ENCODE measurements around the gene CYTH1. TPM values are rescaled to one million over a fixed set of nuclear protein-coding genes. Genes with fewer than 3 reads are reported as not detected.
A peak's percentile ranks its signal among the peaks of the same experiment; 100 is the strongest.

Gene CYTH1
- polyA plus RNA-seq, 2 of the 4 experiments (the other 2 are of a cell fraction) = 38.5 to 46.2 TPM

DNA sequence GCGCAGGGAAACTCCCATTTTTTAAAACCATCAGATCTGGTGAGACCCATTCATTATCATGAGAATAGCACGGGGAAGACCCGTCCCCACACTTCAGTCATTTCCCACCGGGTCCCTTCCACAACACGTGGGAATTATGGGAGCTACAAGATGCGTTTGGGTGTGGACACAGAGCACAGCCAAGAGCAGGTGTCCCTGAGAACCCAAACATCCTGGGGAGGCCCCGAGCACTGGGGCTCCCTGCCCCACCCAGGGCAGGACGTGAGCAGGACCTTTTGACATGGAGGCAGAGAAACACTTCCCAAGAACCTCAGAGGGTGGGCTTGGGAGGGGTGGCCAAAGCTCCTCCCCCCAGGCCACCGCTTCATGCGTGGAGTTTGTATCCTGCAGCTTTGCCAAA is 115.0 kb downstream of the CYTH1 start:
- ATAC-seq = no peak
- POLR2A ChIA-PET = no interaction called here
- peak overlapping the region in 1 of 2 experiments; percentile 71; a peak in 3 of 6 replicates for H3K27ac ChIP-seq
- FAIRE-seq = no peak
- TF ChIP-seq, protein P1, sequence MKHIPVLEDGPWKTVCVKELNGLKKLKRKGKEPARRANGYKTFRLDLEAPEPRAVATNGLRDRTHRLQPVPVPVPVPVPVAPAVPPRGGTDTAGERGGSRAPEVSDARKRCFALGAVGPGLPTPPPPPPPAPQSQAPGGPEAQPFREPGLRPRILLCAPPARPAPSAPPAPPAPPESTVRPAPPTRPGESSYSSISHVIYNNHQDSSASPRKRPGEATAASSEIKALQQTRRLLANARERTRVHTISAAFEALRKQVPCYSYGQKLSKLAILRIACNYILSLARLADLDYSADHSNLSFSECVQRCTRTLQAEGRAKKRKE (CRISPR knock-in tag; IDR thresholded peaks at IDR 0.05; ENCODE audit: low read depth) = no peak
- TF ChIP-seq SREBF2 (IDR thresholded peaks at IDR 0.05) (no peak), POLR2A (IDR thresholded peaks at IDR 0.05; ENCODE audit: low read length) (no peak), FOXS1 (CRISPR knock-in tag; IDR thresholded peaks at IDR 0.05) (no peak), MAFK (IDR thresholded peaks at IDR 0.05; ENCODE audit: partially characterized antibody) (no peak), SMC3 (IDR thresholded peaks at IDR 0.05) (no peak)
- no peaks in the 10 kb centered on the region for H3K9me3 ChIP-seq
- no peak for DNase-seq (ENCODE audit: low read depth in 1 of 2, low spot score in 1 of 2)
- CTCF ChIA-PET = interaction anchor here (0.8 to 6.1 kb wide), 3 partner anchors 10 to 26 kb away, joined by 3 to 45 read pairs (median 3); no protein-coding TSS in a partner anchor
- WGBS (ENCODE audit: missing lambda C conversion rate) = 83% methylated on average over 10 of the region's 10 CpGs
- H3K4me1 ChIP-seq = peaks cover 12% of the 10 kb centered on the region
- no peak overlapping the region for H3K4me3 ChIP-seq
- H3K4me2 ChIP-seq = no peak overlapping the region

DNA sequence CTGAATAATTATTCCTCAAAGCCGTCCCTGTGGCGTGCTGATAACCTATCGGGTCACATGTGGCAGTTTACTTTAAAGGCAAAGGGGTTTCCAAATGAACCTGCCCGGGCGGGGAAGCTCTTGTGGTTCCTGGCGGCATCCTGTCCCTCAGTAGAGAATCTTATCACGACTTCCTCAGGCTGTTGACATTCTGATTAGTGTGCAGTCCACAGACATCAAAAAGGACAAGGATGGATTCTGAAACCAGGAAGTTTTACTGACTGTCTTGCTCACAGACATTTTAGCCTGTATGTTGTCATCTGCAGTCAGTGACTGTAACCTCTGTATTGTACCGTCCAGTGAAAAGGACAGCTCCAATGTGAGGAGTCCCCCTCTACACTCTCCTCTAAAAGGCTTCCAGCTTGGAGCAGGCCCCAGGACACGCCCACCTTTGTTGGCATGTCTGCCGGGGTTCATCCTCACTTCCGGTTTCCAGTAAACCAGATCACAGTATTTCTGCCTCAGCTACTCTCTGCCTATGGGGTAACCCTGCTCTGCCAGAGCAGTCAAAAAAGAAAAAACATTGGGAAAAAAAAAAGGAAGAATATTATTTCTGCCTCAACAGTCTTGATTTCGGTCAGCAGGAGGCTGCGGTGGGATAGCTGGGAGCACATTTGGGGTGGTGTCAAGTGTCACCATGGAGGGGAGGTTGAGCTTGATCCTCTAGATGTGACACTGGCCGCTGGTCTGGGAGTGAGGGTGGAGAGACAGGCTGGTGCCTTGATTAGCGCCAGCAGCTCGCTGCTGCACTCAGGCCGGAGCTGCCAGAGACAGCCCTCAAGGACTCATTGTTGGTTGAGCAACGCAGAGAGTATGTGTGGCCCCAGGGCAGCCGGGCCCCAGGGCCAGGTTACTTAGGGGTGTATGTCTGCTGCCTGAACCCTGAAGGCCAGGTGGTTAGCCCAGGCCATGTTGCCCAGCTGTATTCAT is 115.8 kb downstream of the CYTH1 start:
- no peak overlapping the region for H3K4me2 ChIP-seq
- CTCF ChIA-PET = interaction anchor here (0.7 to 6.1 kb wide), 9 partner anchors 11 to 169 kb away, joined by 3 to 45 read pairs (median 4); no protein-coding TSS in a partner anchor

More for the DNA sequence above, 115.8 kb downstream of the CYTH1 start:
- H3K9me3 ChIP-seq = no peaks in the 10 kb centered on the region
- ATAC-seq (no peak; a peak in 1 of 6 replicates), FAIRE-seq (no peak), DNase-seq (ENCODE audit: low read depth in 1 of 2, low spot score in 1 of 2) (no peak)
- H3K4me3 ChIP-seq = no peak overlapping the region
- peaks cover 19% of the 10 kb centered on the region for H3K4me1 ChIP-seq
- TF ChIP-seq, protein P2, sequence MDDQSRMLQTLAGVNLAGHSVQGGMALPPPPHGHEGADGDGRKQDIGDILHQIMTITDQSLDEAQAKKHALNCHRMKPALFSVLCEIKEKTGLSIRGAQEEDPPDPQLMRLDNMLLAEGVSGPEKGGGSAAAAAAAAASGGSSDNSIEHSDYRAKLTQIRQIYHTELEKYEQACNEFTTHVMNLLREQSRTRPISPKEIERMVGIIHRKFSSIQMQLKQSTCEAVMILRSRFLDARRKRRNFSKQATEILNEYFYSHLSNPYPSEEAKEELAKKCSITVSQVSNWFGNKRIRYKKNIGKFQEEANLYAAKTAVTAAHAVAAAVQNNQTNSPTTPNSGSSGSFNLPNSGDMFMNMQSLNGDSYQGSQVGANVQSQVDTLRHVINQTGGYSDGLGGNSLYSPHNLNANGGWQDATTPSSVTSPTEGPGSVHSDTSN (IDR thresholded peaks at IDR 0.05) = no peak
- TF ChIP-seq NFE2L2 (conservative IDR thresholded peaks at IDR 0.05; ENCODE audit: low read length) (no peak), SREBF2 (IDR thresholded peaks at IDR 0.05) (no peak), ZSCAN20 (CRISPR knock-in tag; IDR thresholded peaks at IDR 0.05) (no peak), KDM5A (IDR thresholded peaks at IDR 0.05) (no peak), ZNF302 (CRISPR knock-in tag; IDR thresholded peaks at IDR 0.05) (no peak), CEBPB (IDR thresholded peaks at IDR 0.05) (no peak), RAD21 (conservative IDR thresholded peaks at IDR 0.05 in 1 of 2, IDR thresholded peaks at IDR 0.05 in 1 of 2) (no peak), BHLHE40 (IDR thresholded peaks at IDR 0.05; ENCODE audit: low read depth, low read length) (no peak), ZFP36 (IDR thresholded peaks at IDR 0.05; ENCODE audit: borderline replicate concordance, partially characterized antibody) (no peak), SMC3 (IDR thresholded peaks at IDR 0.05) (no peak), RCOR1 (IDR thresholded peaks at IDR 0.05; ENCODE audit: low read depth, low read length) (no peak), TFCP2L1 (CRISPR knock-in tag; IDR thresholded peaks at IDR 0.05) (no peak), POLR2A (IDR thresholded peaks at IDR 0.05; ENCODE audit: low read length) (no peak), HOXA7 (CRISPR knock-in tag; IDR thresholded peaks at IDR 0.05) (no peak), HOXB13 (CRISPR knock-in tag; IDR thresholded peaks at IDR 0.05; ENCODE audit: low read depth) (no peak), HDAC2 (IDR thresholded peaks at IDR 0.05) (no peak)
- TF ChIP-seq, protein P3, sequence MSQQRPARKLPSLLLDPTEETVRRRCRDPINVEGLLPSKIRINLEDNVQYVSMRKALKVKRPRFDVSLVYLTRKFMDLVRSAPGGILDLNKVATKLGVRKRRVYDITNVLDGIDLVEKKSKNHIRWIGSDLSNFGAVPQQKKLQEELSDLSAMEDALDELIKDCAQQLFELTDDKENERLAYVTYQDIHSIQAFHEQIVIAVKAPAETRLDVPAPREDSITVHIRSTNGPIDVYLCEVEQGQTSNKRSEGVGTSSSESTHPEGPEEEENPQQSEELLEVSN (IDR thresholded peaks at IDR 0.05; ENCODE audit: borderline replicate concordance, low read depth) = no peak
- TF ChIP-seq, protein P1 (CRISPR knock-in tag; IDR thresholded peaks at IDR 0.05; ENCODE audit: low read depth) = no peak
- TF ChIP-seq, protein P4, sequence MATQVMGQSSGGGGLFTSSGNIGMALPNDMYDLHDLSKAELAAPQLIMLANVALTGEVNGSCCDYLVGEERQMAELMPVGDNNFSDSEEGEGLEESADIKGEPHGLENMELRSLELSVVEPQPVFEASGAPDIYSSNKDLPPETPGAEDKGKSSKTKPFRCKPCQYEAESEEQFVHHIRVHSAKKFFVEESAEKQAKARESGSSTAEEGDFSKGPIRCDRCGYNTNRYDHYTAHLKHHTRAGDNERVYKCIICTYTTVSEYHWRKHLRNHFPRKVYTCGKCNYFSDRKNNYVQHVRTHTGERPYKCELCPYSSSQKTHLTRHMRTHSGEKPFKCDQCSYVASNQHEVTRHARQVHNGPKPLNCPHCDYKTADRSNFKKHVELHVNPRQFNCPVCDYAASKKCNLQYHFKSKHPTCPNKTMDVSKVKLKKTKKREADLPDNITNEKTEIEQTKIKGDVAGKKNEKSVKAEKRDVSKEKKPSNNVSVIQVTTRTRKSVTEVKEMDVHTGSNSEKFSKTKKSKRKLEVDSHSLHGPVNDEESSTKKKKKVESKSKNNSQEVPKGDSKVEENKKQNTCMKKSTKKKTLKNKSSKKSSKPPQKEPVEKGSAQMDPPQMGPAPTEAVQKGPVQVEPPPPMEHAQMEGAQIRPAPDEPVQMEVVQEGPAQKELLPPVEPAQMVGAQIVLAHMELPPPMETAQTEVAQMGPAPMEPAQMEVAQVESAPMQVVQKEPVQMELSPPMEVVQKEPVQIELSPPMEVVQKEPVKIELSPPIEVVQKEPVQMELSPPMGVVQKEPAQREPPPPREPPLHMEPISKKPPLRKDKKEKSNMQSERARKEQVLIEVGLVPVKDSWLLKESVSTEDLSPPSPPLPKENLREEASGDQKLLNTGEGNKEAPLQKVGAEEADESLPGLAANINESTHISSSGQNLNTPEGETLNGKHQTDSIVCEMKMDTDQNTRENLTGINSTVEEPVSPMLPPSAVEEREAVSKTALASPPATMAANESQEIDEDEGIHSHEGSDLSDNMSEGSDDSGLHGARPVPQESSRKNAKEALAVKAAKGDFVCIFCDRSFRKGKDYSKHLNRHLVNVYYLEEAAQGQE (IDR thresholded peaks at IDR 0.05) = no peak
- POLR2A ChIA-PET = interaction anchor here (0.9 kb wide), 1 partner anchor 8 kb away, joined by 3 read pairs; no protein-coding TSS in a partner anchor
- peak overlapping the region; percentile 34 to 71 for H3K27ac ChIP-seq
- WGBS (ENCODE audit: missing lambda C conversion rate) = 75% methylated on average over 19 of the region's 19 CpGs
